Left cardiac atrium (tissue), 4 donors: ENCODE data around the gene PSMG1. TPM values are rescaled to one million over a fixed set of nuclear protein-coding genes. Genes with fewer than 3 reads are reported as not detected.
"Not testable (repeated sequence)": the region's sequence is repeated elsewhere in the genome, so short reads cannot be mapped to it uniquely, and the experiment has no call there.

Experiments used
- ATAC-seq, 2 donors: fragments of 200-7000 bp; cut with Tn5 transposase; one replicate each; pipeline ENCODE4 v1.9.1; 2020; ENCODE audit warnings: mild to moderate bottlenecking in 2 of 2, moderate library complexity in 2 of 2
- DNase-seq: peaks from one replicate; pipeline ENCODE4 v3.0.0-alpha.2; 2020
- intact Hi-C, 2 donors: fragments of 100-400 bp; cut with DNase I; formaldehyde crosslinking; loops; one replicate each; pipeline versions ENCODE4 v1.14.1 to v1.15.1; 2022 to 2023
- total RNA-seq, 2 donors: library from RNA; stranded (reverse); fragmentation: NEBNext Ultra II Directional; extraction: Animal tissue kit (Norgen Biotek cat#: 25700); gene quantifications; one replicate each; pipeline ENCODE4 v1.2.1, GENCODE V29; 2021
- donor health status: DM: no; HTN: yes; CAD: no.
- donor health status: DM: no; HTN: yes; CAD: no; lungs with severe emphysema.
- donor health status: DM: yes; HTN: yes; CAD: no.
- donor health status: Dilated cardiomyopathy.

Gene PSMG1
- total RNA-seq, 2 donors from 2014 or later: 21.3 to 30.6 TPM

GRCh38 chr21:39168800-39169199, 14.5 kb downstream of the PSMG1 start:
- no peak for DNase-seq
- intact Hi-C loops: no loop called here
- no peak for ATAC-seq

- DNase-seq: no peak
- ATAC-seq: no peak
- intact Hi-C loops: no loop called here
Observed at GRCh38 chr21:39164523-39164922, 18.7 kb downstream of the PSMG1 start.

- ATAC-seq: no peak
- no peak for DNase-seq
- intact Hi-C loops: no loop called here
Observed at GRCh38 chr21:39161064-39161463, 22.2 kb downstream of the PSMG1 start.

GRCh38 chr21:39159342-39160063, 23.7 kb downstream of the PSMG1 start:
- ATAC-seq (no peak), DNase-seq (no peak)
- intact Hi-C loops: no loop called here

- ATAC-seq, DNase-seq, intact Hi-C loops: not testable (repeated sequence)
Observed at GRCh38 chr21:39157241-39157640, 26.0 kb downstream of the PSMG1 start.

- ATAC-seq: no peak
Observed at GRCh38 chr21:39156024-39156423, 27.2 kb downstream of the PSMG1 start.

GRCh38 chr21:39155578-39155977, 27.7 kb downstream of the PSMG1 start:
- DNase-seq (no peak), ATAC-seq (no peak)
- intact Hi-C loops: no loop called here

More at GRCh38 chr21:39156024-39156423, 27.2 kb downstream of the PSMG1 start:
- DNase-seq: no peak
- intact Hi-C loops: no loop called here

- intact Hi-C loops: loop anchor here in 1 of 2 donors (5.0 kb wide), 1 partner anchor 647 kb away; no protein-coding TSS in a partner anchor
- DNase-seq (no peak), ATAC-seq (no peak)
Observed at GRCh38 chr21:39153842-39154241, 29.4 kb downstream of the PSMG1 start.

GRCh38 chr21:39153373-39153772, 29.9 kb downstream of the PSMG1 start:
- DNase-seq (no peak), ATAC-seq (peak in 1 of 2 donors; percentile 53)
- intact Hi-C loops: loop anchor here in 1 of 2 donors (5.0 kb wide), 1 partner anchor 646 kb away; no protein-coding TSS in a partner anchor

GRCh38 chr21:39152271-39152670, 31.0 kb downstream of the PSMG1 start:
- intact Hi-C loops: loop anchor here in 1 of 2 donors (5.0 kb wide), 1 partner anchor 645 kb away; no protein-coding TSS in a partner anchor
- ATAC-seq (no peak), DNase-seq (no peak)

- DNase-seq (no peak), ATAC-seq (no peak)
- intact Hi-C loops: loop anchor here in 1 of 2 donors (5.0 kb wide), 1 partner anchor 644 kb away; no protein-coding TSS in a partner anchor
Observed at GRCh38 chr21:39150877-39151276, 32.4 kb downstream of the PSMG1 start.

GRCh38 chr21:39150316-39150715, 32.9 kb downstream of the PSMG1 start:
- DNase-seq (no peak), ATAC-seq (no peak)
- intact Hi-C loops: loop anchor here in 1 of 2 donors (5.0 kb wide), 1 partner anchor 643 kb away; no protein-coding TSS in a partner anchor

GRCh38 chr21:39149882-39150281, 33.4 kb downstream of the PSMG1 start:
- intact Hi-C loops: loop anchor here in 1 of 2 donors (5.0 kb wide), 1 partner anchor 643 kb away; no protein-coding TSS in a partner anchor

GRCh38 chr21:39148975-39149374, 34.3 kb downstream of the PSMG1 start:
- DNase-seq: no peak
- ATAC-seq: no peak
- intact Hi-C loops: no loop called here

More at GRCh38 chr21:39149882-39150281, 33.4 kb downstream of the PSMG1 start:
- DNase-seq (no peak), ATAC-seq (no peak)

- intact Hi-C loops: no loop called here
- DNase-seq (no peak), ATAC-seq (no peak)
Observed at GRCh38 chr21:39144191-39144590, 39.1 kb downstream of the PSMG1 start.

GRCh38 chr21:39142972-39143371, 40.3 kb downstream of the PSMG1 start:
- DNase-seq (no peak), ATAC-seq (no peak)
- intact Hi-C loops: no loop called here

- no peak for ATAC-seq
- intact Hi-C loops: no loop called here
- no peak for DNase-seq
Observed at GRCh38 chr21:39141502-39141901, 41.7 kb downstream of the PSMG1 start.

- DNase-seq (no peak), ATAC-seq (peak; percentile 38 to 80)
- intact Hi-C loops: loop anchor here (1.0 to 10.0 kb wide), 5 partner anchors 403 to 633 kb away; no protein-coding TSS in a partner anchor
Observed at GRCh38 chr21:39137248-39138178, 45.7 kb downstream of the PSMG1 start.

GRCh38 chr21:39136711-39137110, 46.5 kb downstream of the PSMG1 start:
- ATAC-seq: no peak
- intact Hi-C loops: loop anchor here (5.0 to 10.0 kb wide), 3 partner anchors 469 to 632 kb away; no protein-coding TSS in a partner anchor
- no peak for DNase-seq
